HCT116 (cell line): Measurements from ENCODE around the gene ATAD5. TPM values are rescaled to one million over a fixed set of nuclear protein-coding genes. Genes with fewer than 3 reads are reported as not detected.

Experiments
- ATAC-seq: fragments of 200-7000 bp; cut with Tn5 transposase; 2 replicates; pipeline ENCODE4 v1.9.1; 2020; ENCODE audit warnings: mild to moderate bottlenecking, moderate library complexity
- BruUV-seq: library from RNA; stranded (reverse); fragments of 400-500 nt; replicated peaks from 2 replicates; lab custom pipeline; 2021; lab: Mats Ljungman, UMichigan
- CTCF ChIA-PET: fragments of 300-600 bp; sonication (Branson Sonifier 250); formaldehyde crosslinking; loops from one replicate; lab custom pipeline; 2021; ENCODE audit warnings: antibody characterized with exemption; lab: Charles Lee
- POLR2A ChIA-PET: fragments of 300-600, 350-600 bp; sonication (Branson Sonifier 250); formaldehyde crosslinking; loops from one replicate; lab custom pipeline; 2021; ENCODE audit warnings: antibody characterized with exemption; lab: Charles Lee
- RAD21 ChIA-PET, 2 experiments: fragments of 300-600 bp; sonication (Branson Sonifier 250); formaldehyde crosslinking; loops; one replicate each; lab custom pipeline; 2023; ENCODE audit warnings: low total read pairs in 2 of 2; ENCODE audit not compliant: uncharacterized antibody in 2 of 2, unreplicated experiment in 2 of 2, low non-redundant PET in 1 of 2; lab: Charles Lee
- DNase-seq: peaks from one replicate; pipeline ENCODE4 v3.0.0-alpha.2; 2010; ENCODE audit warnings: low read depth, low spot score
- H2AFZ ChIP-seq: fragments of 200-600 bp; shearing (Covaris generic), sonication (generic); 2 replicates; pipeline ENCODE4 v1.6.1; 2017; ENCODE audit warnings: low read depth, mixed run types, mixed read lengths, antibody characterized with exemption, low read length; ENCODE audit not compliant: poor library complexity, severe bottlenecking
- H3K27ac ChIP-seq: 2 replicates; pipeline ENCODE4 v1.5.1; 2012; ENCODE audit warnings: low read depth, low read length
- H3K27me3 ChIP-seq: fragments of 200-600 bp; sonication (generic); 2 replicates; pipeline ENCODE4 v1.6.1; 2016; ENCODE audit warnings: mixed run types, low read length, mixed read lengths; ENCODE audit not compliant: insufficient read depth
- H3K36me3 ChIP-seq, 2 experiments: fragments of 200-500 bp in 1 of 2; fragments of 200-600 bp in 1 of 2; sonication (Bioruptor generic) in 1 of 2; sonication (generic) in 1 of 2; 2 replicates each; pipeline versions ENCODE4 v1.5.1 to v1.6.1; 2014 to 2016; ENCODE audit warnings: low read length in 2 of 2, inconsistent platforms in 1 of 2, mixed read lengths in 1 of 2, mixed run types in 1 of 2; ENCODE audit not compliant: insufficient read depth in 2 of 2, control insufficient read depth in 1 of 2
- H3K4me1 ChIP-seq, 2 experiments: fragments of 200-600 bp in 1 of 2; sonication (generic) in 1 of 2; 2 replicates each; pipeline versions ENCODE4 v1.5.1 to v1.6.1; 2012 to 2017; ENCODE audit warnings: low read length in 2 of 2, inconsistent platforms in 1 of 2, mild to moderate bottlenecking in 1 of 2, mixed read lengths in 1 of 2, mixed run types in 1 of 2, moderate library complexity in 1 of 2; ENCODE audit not compliant: insufficient read depth in 2 of 2, control insufficient read depth in 1 of 2
- H3K4me2 ChIP-seq: fragments of 200-600 bp; sonication (generic); 2 replicates; pipeline ENCODE4 v1.6.1; 2017; ENCODE audit warnings: mixed run types, low read length, mixed read lengths
- H3K4me3 ChIP-seq, 2 experiments: fragments of 200-600 bp in 1 of 2; sonication (generic) in 1 of 2; replicated peaks in 1 of 2; 2 replicates each; pipeline ENCODE4 v1.5.1; 2011 to 2016; ENCODE audit warnings: low read length in 2 of 2, control low read depth in 1 of 2, low read depth in 1 of 2, mild to moderate bottlenecking in 1 of 2, mixed read lengths in 1 of 2, mixed run types in 1 of 2
- H3K79me2 ChIP-seq: fragments of 200-600 bp; sonication (generic); 2 replicates; pipeline ENCODE4 v1.6.1; 2017; ENCODE audit warnings: mild to moderate bottlenecking, mixed run types, low read length, moderate library complexity, mixed read lengths; ENCODE audit not compliant: insufficient read depth
- H3K9ac ChIP-seq: fragments of 200-600 bp; sonication (generic); 2 replicates; pipeline ENCODE4 v1.6.1; 2016; ENCODE audit warnings: low read length, mixed read lengths
- H3K9me2 ChIP-seq: fragments of 200-600 bp; sonication (generic), shearing (Covaris generic); 2 replicates; pipeline ENCODE4 v1.6.1; 2017; ENCODE audit warnings: mixed run types, mild to moderate bottlenecking, moderate library complexity; ENCODE audit not compliant: insufficient read depth
- H3K9me3 ChIP-seq, 2 experiments: fragments of 200-500 bp in 1 of 2; fragments of 200-600 bp in 1 of 2; sonication (Bioruptor generic) in 1 of 2; sonication (generic) in 1 of 2; 2 replicates each; pipeline ENCODE4 v1.6.1; 2014 to 2017; ENCODE audit warnings: low read length in 2 of 2, mixed read lengths in 2 of 2, inconsistent platforms in 1 of 2, low read depth in 1 of 2, mild to moderate bottlenecking in 1 of 2, mixed run types in 1 of 2, moderate library complexity in 1 of 2; ENCODE audit not compliant: control insufficient read depth in 1 of 2, insufficient read depth in 1 of 2
- H4K20me1 ChIP-seq: fragments of 200-600 bp; sonication (generic), shearing (Covaris generic); 2 replicates; pipeline ENCODE4 v1.6.1; 2017; ENCODE audit warnings: mixed run types, mild to moderate bottlenecking, moderate library complexity; ENCODE audit not compliant: insufficient read depth
- ATF3 ChIP-seq: IDR thresholded peaks from 2 replicates; pipeline ENCODE4 v1.6.1; 2012
- CBX3 ChIP-seq: IDR thresholded peaks from 2 replicates; pipeline ENCODE4 v1.6.1; 2012; ENCODE audit warnings: low read depth
- CTCF ChIP-seq, 3 experiments: fragments of 200-600 bp in 1 of 3; sonication (generic) in 1 of 3; IDR thresholded peaks in 2 of 3; conservative IDR thresholded peaks in 1 of 3; 2 replicates each; pipeline ENCODE4 v1.5.1; 2012 to 2017; ENCODE audit warnings: low read depth in 2 of 3, low read length in 2 of 3, antibody characterized with exemption in 1 of 3, borderline replicate concordance in 1 of 3, control low read depth in 1 of 3, mild to moderate bottlenecking in 1 of 3, mixed read lengths in 1 of 3, mixed run types in 1 of 3, moderate library complexity in 1 of 3; ENCODE audit not compliant: insufficient read depth in 1 of 3
- EGR1 ChIP-seq: IDR thresholded peaks from 2 replicates; pipeline ENCODE4 v1.6.1; 2012; ENCODE audit warnings: low read depth
- EZH2phosphoT487 ChIP-seq: fragments of 200-600 bp; IDR thresholded peaks from 2 replicates; pipeline ENCODE4 v1.6.1; 2018; ENCODE audit warnings: antibody characterized with exemption, borderline replicate concordance
- FOSL1 ChIP-seq: IDR thresholded peaks from 2 replicates; pipeline ENCODE4 v1.6.1; 2012; ENCODE audit warnings: low read depth
- MAX ChIP-seq: IDR thresholded peaks from 2 replicates; pipeline ENCODE4 v1.6.1; 2012
- POLR2AphosphoS5 ChIP-seq: IDR thresholded peaks from 2 replicates; pipeline ENCODE4 v1.6.1; 2011; ENCODE audit warnings: mild to moderate bottlenecking, low read depth, low read length, moderate library complexity
- REST ChIP-seq: IDR thresholded peaks from 2 replicates; pipeline ENCODE4 v1.6.1; 2012; ENCODE audit warnings: low read depth
- SIN3A ChIP-seq: IDR thresholded peaks from 2 replicates; pipeline ENCODE4 v1.6.1; 2012; ENCODE audit warnings: low read depth
- TCF7L2 ChIP-seq: IDR thresholded peaks from 2 replicates; pipeline ENCODE4 v1.7.0; 2011; ENCODE audit warnings: borderline replicate concordance, inconsistent platforms; ENCODE audit not compliant: insufficient read depth, insufficient read length; ENCODE audit errors: extremely low read depth
- ZBTB33 ChIP-seq: IDR thresholded peaks from 2 replicates; pipeline ENCODE4 v1.6.1; 2011; ENCODE audit warnings: mild to moderate bottlenecking, low read length, moderate library complexity; ENCODE audit not compliant: insufficient replicate concordance; ENCODE audit errors: extremely low read depth
- intact Hi-C: fragments of 100-400 bp; cut with micrococcal nuclease; formaldehyde crosslinking; loops from 2 replicates; pipeline ENCODE4 v1.10.0; 2022
- total RNA-seq: library from RNA; stranded (reverse); gene quantifications from one replicate; pipeline ENCODE4 v1.2.1, GENCODE V29; 2021; ENCODE audit not compliant: unreplicated experiment

ATAD5 gene
- total RNA-seq, 1 experiment from 2014 or later: 9.5 TPM

- TF ChIP-seq REST (no peak), TCF7L2 (no peak), CTCF (IDR thresholded peaks at IDR 0.05 in 2 of 3, conservative IDR thresholded peaks at IDR 0.05 in 1 of 3; ENCODE audit: borderline replicate concordance in 1 of 3, insufficient read depth in 1 of 3, low read depth in 2 of 3, low read length in 2 of 3) (no peak), SIN3A (no peak)
Measured at GRCh38 chr17:30782206-30782605, 49.6 kb upstream of the ATAD5 start (continued).

GRCh38 chr17:30788918-30789317 is 42.8 kb upstream of the ATAD5 start:
- no TSS peak for BruUV-seq
- Histone ChIP-seq H3K9me3 (no peaks in the 10 kb centered on the region), H3K9ac (no peak overlapping the region), H3K4me2 (no peak overlapping the region), H3K79me2 (no peaks in the 10 kb centered on the region; the same call in 1 of the 2 replicates), H3K9me2 (no peaks in the 10 kb centered on the region), H2AFZ (no peak overlapping the region), H3K36me3 (peaks cover 15 to 38% of the 10 kb centered on the region in 2 experiments; a peak in 3 of 4 replicates), H3K27ac (no peak overlapping the region), H4K20me1 (0 out of 2 replicates have a peak, but pooled peaks cover 6% of the 10 kb centered on the region), H3K4me3 (no peak overlapping the region), H3K27me3 (no peaks in the 10 kb centered on the region), H3K4me1 (no peaks in the 10 kb centered on the region)
- RAD21 ChIA-PET: no interaction called here
- POLR2A ChIA-PET: no interaction called here
- intact Hi-C loops: no loop called here
- no peak for DNase-seq
- CTCF ChIA-PET: no interaction called here
- ATAC-seq: no peak
- TF ChIP-seq CBX3 (no peak), REST (no peak), ATF3 (no peak), EGR1 (no peak), ZBTB33 (no peak), EZH2phosphoT487 (no peak), POLR2AphosphoS5 (no peak), FOSL1 (no peak), MAX (no peak), SIN3A (no peak)
